Measurements from ENCODE around the gene HOXA3. TPM values are rescaled to one million over a fixed set of nuclear protein-coding genes. Genes with fewer than 3 reads are reported as not detected.

Gene HOXA3
- polyA plus RNA-seq, 1 donor (not counting 4 experiments of a cell fraction or from before 2014, with no cell fraction given) = 0.58 TPM

DNA sequence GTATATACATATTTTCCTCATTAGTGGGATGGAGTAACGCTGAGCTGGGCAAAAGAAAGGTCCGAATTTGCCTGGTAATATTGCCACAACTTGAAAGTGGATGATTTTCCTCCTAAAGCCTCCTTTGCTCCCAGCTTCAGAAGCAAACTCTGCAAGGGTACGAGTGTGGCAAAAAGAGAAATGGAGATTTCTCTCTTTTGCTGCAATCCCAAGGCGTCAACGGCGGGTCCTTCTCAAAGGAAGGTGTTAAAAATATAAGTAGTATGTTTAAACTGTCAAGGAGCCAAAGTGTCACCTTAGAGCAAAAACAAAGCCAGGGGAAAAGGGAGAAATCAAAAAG is 37.5 kb downstream of the HOXA3 start:
- DNase-seq (ENCODE audit: low read depth, low spot score) (no peak), FAIRE-seq (no peak)
- Histone ChIP-seq H2AFZ (ENCODE audit: control insufficient read depth, low read length) (no peak overlapping the region), H3K9me3 (ENCODE audit: control insufficient read depth, low read depth, low read length) (no peaks in the 10 kb centered on the region), H3K4me3 (ENCODE audit: control insufficient read depth in 2 of 3, extremely low read depth in 1 of 3, insufficient read depth in 2 of 3, low read depth in 1 of 3, low read length in 3 of 3) (peak overlapping the region in 2 of 3 experiments; percentile 31 to 44), H3K36me3 (ENCODE audit: control insufficient read depth in 2 of 2, extremely low read depth in 1 of 2, insufficient read depth in 2 of 2, low read length in 2 of 2) (peaks cover 2 to 5% of the 10 kb centered on the region in 2 experiments), H4K20me1 (ENCODE audit: control insufficient read depth, extremely low read depth, insufficient read depth, low read length) (no peaks in the 10 kb centered on the region), H3K4me1 (ENCODE audit: control insufficient read depth, extremely low read depth, insufficient read depth, low read length) (peaks cover 31% of the 10 kb centered on the region), H3K27ac (ENCODE audit: control insufficient read depth, insufficient read depth, low read length) (peak overlapping the region; percentile 65), H3K9me1 (ENCODE audit: control insufficient read depth, extremely low read depth, insufficient read depth, low read length) (no peaks in the 10 kb centered on the region), H3K9ac (ENCODE audit: control insufficient read depth, extremely low read depth, insufficient read depth, low read length) (peak overlapping the region; percentile 74), H3K79me2 (ENCODE audit: control insufficient read depth, insufficient read depth, low read length) (peaks cover 37% of the 10 kb centered on the region), H3K27me3 (ENCODE audit: control insufficient read depth, extremely low read depth, insufficient read depth, low read length) (no peaks in the 10 kb centered on the region), H3K4me2 (ENCODE audit: control insufficient read depth, extremely low read depth, insufficient read depth, low read depth, low read length) (peak overlapping the region; percentile 68)
- TF ChIP-seq, protein P1, sequence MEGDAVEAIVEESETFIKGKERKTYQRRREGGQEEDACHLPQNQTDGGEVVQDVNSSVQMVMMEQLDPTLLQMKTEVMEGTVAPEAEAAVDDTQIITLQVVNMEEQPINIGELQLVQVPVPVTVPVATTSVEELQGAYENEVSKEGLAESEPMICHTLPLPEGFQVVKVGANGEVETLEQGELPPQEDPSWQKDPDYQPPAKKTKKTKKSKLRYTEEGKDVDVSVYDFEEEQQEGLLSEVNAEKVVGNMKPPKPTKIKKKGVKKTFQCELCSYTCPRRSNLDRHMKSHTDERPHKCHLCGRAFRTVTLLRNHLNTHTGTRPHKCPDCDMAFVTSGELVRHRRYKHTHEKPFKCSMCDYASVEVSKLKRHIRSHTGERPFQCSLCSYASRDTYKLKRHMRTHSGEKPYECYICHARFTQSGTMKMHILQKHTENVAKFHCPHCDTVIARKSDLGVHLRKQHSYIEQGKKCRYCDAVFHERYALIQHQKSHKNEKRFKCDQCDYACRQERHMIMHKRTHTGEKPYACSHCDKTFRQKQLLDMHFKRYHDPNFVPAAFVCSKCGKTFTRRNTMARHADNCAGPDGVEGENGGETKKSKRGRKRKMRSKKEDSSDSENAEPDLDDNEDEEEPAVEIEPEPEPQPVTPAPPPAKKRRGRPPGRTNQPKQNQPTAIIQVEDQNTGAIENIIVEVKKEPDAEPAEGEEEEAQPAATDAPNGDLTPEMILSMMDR (optimal IDR thresholded peaks at IDR 0.05 in 1 of 3, IDR thresholded peaks at IDR 0.05 in 1 of 3, conservative IDR thresholded peaks at IDR 0.05 in 1 of 3; ENCODE audit: extremely low read depth in 1 of 3, insufficient read depth in 2 of 3, low read length in 3 of 3) = no peak
- no peak for TF ChIP-seq EZH2 (IDR thresholded peaks at IDR 0.05; ENCODE audit: low read length)
- dilution Hi-C loops (cut with MboI; ENCODE audit: extremely low pct_ligation_motif_present, low sequenced_read_pairs) = no loop called here

DNA sequence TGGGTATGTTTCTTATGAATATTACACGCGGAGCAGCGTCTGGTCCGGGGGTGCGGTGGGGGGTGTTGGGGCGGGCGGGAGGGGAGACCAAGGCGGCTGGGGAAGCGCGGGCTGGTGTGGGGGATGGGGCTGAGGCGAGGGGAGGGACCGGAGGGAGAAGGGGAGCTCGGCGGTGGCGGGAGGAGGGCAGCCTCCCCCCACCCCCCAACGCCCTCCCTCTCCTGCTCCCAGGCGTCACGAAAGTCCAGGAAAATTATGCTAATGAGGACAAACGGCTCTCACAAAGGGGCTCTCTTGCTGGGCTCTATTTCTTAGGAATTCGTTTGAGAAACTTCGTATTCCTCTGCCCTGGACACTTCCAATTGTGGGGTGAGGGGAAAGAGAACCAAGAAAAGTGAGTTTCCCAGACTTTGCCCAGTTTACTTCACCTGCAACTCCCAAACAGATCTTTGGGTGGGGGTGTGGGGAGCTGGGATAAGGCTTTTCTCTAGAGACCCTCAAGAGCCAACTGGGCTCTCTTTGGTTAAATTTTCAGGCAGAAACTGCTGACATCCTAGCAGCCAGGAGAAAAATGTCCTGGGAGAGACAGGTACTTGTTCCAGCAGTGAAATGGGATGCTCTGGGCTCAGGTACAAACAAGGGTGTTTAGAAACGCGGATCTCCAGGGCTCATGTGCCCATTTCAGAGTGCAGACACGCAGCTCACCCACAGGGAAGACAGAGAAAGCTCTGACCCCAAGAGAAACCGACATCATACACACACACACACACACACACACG is 38.2 kb downstream of the HOXA3 start:
- H3K27ac ChIP-seq (ENCODE audit: control insufficient read depth, insufficient read depth, low read length) = peak overlapping the region; percentile 87
- H3K9me3 ChIP-seq (ENCODE audit: control insufficient read depth, low read depth, low read length) = no peaks in the 10 kb centered on the region
- no peaks in the 10 kb centered on the region for H3K9me1 ChIP-seq (ENCODE audit: control insufficient read depth, extremely low read depth, insufficient read depth, low read length)
- H4K20me1 ChIP-seq (ENCODE audit: control insufficient read depth, extremely low read depth, insufficient read depth, low read length) = no peaks in the 10 kb centered on the region
- FAIRE-seq (peak; percentile 26), DNase-seq (ENCODE audit: low read depth, low spot score) (no peak)
- H3K4me1 ChIP-seq (ENCODE audit: control insufficient read depth, extremely low read depth, insufficient read depth, low read length) = peaks cover 31% of the 10 kb centered on the region
- peak overlapping the region; percentile 8 for H2AFZ ChIP-seq (ENCODE audit: control insufficient read depth, low read length)
- H3K4me3 ChIP-seq (ENCODE audit: control insufficient read depth in 2 of 3, extremely low read depth in 1 of 3, insufficient read depth in 2 of 3, low read depth in 1 of 3, low read length in 3 of 3) = peak overlapping the region; percentile 45 to 70 (median 69)
- peak overlapping the region; percentile 96 for H3K4me2 ChIP-seq (ENCODE audit: control insufficient read depth, extremely low read depth, insufficient read depth, low read depth, low read length)
- H3K9ac ChIP-seq (ENCODE audit: control insufficient read depth, extremely low read depth, insufficient read depth, low read length) = peak overlapping the region; percentile 82
- dilution Hi-C loops (cut with MboI; ENCODE audit: extremely low pct_ligation_motif_present, low sequenced_read_pairs) = no loop called here
- H3K27me3 ChIP-seq (ENCODE audit: control insufficient read depth, extremely low read depth, insufficient read depth, low read length) = no peaks in the 10 kb centered on the region
- no peak for TF ChIP-seq EZH2 (IDR thresholded peaks at IDR 0.05; ENCODE audit: low read length)
- TF ChIP-seq, protein P1 (optimal IDR thresholded peaks at IDR 0.05 in 1 of 3, IDR thresholded peaks at IDR 0.05 in 1 of 3, conservative IDR thresholded peaks at IDR 0.05 in 1 of 3; ENCODE audit: extremely low read depth in 1 of 3, insufficient read depth in 2 of 3, low read length in 3 of 3) = no peak
- H3K36me3 ChIP-seq (ENCODE audit: control insufficient read depth in 2 of 2, extremely low read depth in 1 of 2, insufficient read depth in 2 of 2, low read length in 2 of 2) = peaks cover 2 to 5% of the 10 kb centered on the region in 2 experiments
- peaks cover 37% of the 10 kb centered on the region for H3K79me2 ChIP-seq (ENCODE audit: control insufficient read depth, insufficient read depth, low read length)

Data from keratinocyte (primary cell).